ENCODE results near the gene CCER1. TPM values are rescaled to one million over a fixed set of nuclear protein-coding genes. Genes with fewer than 3 reads are reported as not detected.

CCER1 gene
- total and polyA plus RNA-seq, 9 of the 15 experiments (the other 6 are each of a cell fraction or from before 2014, with no cell fraction given), result not detected

GRCh38 chr12:90920222-90920621 is 34.8 kb downstream of the CCER1 start:
- no peak overlapping the region for H3K27ac ChIP-seq (ENCODE audit: extremely low read depth, low read depth, low read length)
- no peak overlapping the region for H3K9ac ChIP-seq (ENCODE audit: insufficient read depth in 1 of 2, low read depth in 2 of 2, low read length in 2 of 2)
- in situ Hi-C loops (cut with MboI) (no loop called here), intact Hi-C loops (cut with micrococcal nuclease) (no loop called here)
- BruUV-seq (replicated peaks), result no TSS peak
- no peaks in the 10 kb centered on the region for H3K9me3 ChIP-seq (replicated peaks; ENCODE audit: control insufficient read depth, insufficient read depth, low read depth, low read length)
- no peaks in the 10 kb centered on the region for H4K20me1 ChIP-seq (replicated peaks; ENCODE audit: control insufficient read depth, insufficient read depth, low read length)
- no peaks in the 10 kb centered on the region for H3K79me2 ChIP-seq (ENCODE audit: control insufficient read depth, insufficient read depth, low read length)
- H2AFZ ChIP-seq (ENCODE audit: low read depth, low read length), result no peak overlapping the region
- no peaks in the 10 kb centered on the region for H3K4me1 ChIP-seq (replicated peaks in 1 of 2; ENCODE audit: control insufficient read depth in 2 of 2, insufficient read depth in 2 of 2, low read length in 2 of 2)
- 0% methylated on average over 1 of the region's 1 CpG for WGBS (ENCODE audit: insufficient coverage, low coverage, missing lambda C conversion rate)
- TF ChIP-seq NRF1 (conservative IDR thresholded peaks at IDR 0.05 in 1 of 2, IDR thresholded peaks at IDR 0.05 in 1 of 2), result no peak
- TF ChIP-seq ZNF224 (CRISPR knock-in tag; IDR thresholded peaks at IDR 0.05), result no peak
- no peak for TF ChIP-seq XRCC5 (IDR thresholded peaks at IDR 0.05; ENCODE audit: low read depth, low read length)
- TF ChIP-seq FOXK2 (conservative IDR thresholded peaks at IDR 0.05 in 1 of 2, IDR thresholded peaks at IDR 0.05 in 1 of 2; ENCODE audit: low read depth in 2 of 2), result no peak
- no peak for TF ChIP-seq CXXC5 (CRISPR knock-in tag; IDR thresholded peaks at IDR 0.05)
- no peak for TF ChIP-seq ZNF696 (CRISPR knock-in tag; conservative IDR thresholded peaks at IDR 0.05)
- no peak for TF ChIP-seq ZNF253 (CRISPR knock-in tag; conservative IDR thresholded peaks at IDR 0.05)
- no peak for TF ChIP-seq NUFIP1 (IDR thresholded peaks at IDR 0.05; ENCODE audit: partially characterized antibody)
- no peak for TF ChIP-seq RBM14 (IDR thresholded peaks at IDR 0.05; ENCODE audit: borderline replicate concordance, insufficient read depth, low read depth, low read length)
- no peak for TF ChIP-seq STAG1 (CRISPR knock-in tag; IDR thresholded peaks at IDR 0.05; ENCODE audit: borderline replicate concordance)
- no peak for TF ChIP-seq SP1 (CRISPR knock-in tag; IDR thresholded peaks at IDR 0.05)
- TF ChIP-seq TRIM28 (IDR thresholded peaks at IDR 0.05), result no peak
- no peak for TF ChIP-seq NCOR1 (IDR thresholded peaks at IDR 0.05)
- TF ChIP-seq NFIC (IDR thresholded peaks at IDR 0.05), result no peak
- ChIA-PET CTCF (ENCODE audit: low intra/inter-chr PET ratio) (no interaction called here), POLR2A (no interaction called here)
- no peak overlapping the region for H3K4me2 ChIP-seq (ENCODE audit: insufficient read depth, low read length)
- DNase-seq (ENCODE audit: extremely low read depth in 1 of 4, low spot score in 3 of 4) (no peak), ATAC-seq (no peak), FAIRE-seq (no peak)
- no peak overlapping the region for H3K4me3 ChIP-seq
- no peaks in the 10 kb centered on the region for H3K9me1 ChIP-seq (ENCODE audit: control insufficient read depth, insufficient read depth, low read length)
- H3K36me3 ChIP-seq (ENCODE audit: control insufficient read depth, insufficient read depth, low read length), result no peaks in the 10 kb centered on the region
- H3K27me3 ChIP-seq (ENCODE audit: control insufficient read depth in 2 of 2, insufficient read depth in 2 of 2, low read length in 2 of 2), result no peaks in the 10 kb centered on the region

Measured in K562 (cell line).